GM18861 (cell line): ENCODE data around the gene NXNL1.
"Not testable (repeated sequence)": the region's sequence is repeated elsewhere in the genome, so short reads cannot be mapped to it uniquely, and the experiment has no call there.

ENCODE experiments used
- ATAC-seq: cut with Tn5 transposase; IDR thresholded peaks from one replicate; pipeline ENCODE4 v1.9.1; 2021; ENCODE audit not compliant: unreplicated experiment

NXNL1 gene

DNA sequence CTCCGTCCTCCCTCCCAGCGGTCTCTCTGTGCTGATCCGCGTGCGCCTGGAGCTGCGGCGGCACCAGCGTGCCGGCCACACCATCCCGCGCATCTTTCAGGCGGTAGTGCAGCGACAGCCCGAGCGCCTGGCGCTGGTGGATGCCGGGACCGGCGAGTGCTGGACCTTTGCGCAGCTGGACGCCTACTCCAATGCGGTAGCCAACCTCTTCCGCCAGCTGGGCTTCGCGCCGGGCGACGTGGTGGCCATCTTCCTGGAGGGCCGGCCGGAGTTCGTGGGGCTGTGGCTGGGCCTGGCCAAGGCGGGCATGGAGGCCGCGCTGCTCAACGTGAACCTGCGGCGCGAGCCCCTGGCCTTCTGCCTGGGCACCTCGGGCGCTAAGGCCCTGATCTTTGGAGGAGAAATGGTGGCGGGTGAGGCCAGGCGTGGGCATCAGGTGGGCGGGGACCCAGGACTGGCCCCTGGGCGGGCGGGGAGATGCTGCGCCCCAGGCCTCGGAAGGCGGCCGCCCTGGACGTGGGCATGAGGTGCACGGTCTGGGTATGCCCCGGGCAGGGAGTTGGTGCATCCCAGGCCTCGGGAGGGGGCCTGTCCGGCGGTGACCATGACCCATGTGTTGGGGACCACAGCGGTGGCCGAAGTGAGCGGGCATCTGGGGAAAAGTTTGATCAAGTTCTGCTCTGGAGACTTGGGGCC lies 26.0 kb upstream of the NXNL1 start:
- ATAC-seq: no peak

DNA sequence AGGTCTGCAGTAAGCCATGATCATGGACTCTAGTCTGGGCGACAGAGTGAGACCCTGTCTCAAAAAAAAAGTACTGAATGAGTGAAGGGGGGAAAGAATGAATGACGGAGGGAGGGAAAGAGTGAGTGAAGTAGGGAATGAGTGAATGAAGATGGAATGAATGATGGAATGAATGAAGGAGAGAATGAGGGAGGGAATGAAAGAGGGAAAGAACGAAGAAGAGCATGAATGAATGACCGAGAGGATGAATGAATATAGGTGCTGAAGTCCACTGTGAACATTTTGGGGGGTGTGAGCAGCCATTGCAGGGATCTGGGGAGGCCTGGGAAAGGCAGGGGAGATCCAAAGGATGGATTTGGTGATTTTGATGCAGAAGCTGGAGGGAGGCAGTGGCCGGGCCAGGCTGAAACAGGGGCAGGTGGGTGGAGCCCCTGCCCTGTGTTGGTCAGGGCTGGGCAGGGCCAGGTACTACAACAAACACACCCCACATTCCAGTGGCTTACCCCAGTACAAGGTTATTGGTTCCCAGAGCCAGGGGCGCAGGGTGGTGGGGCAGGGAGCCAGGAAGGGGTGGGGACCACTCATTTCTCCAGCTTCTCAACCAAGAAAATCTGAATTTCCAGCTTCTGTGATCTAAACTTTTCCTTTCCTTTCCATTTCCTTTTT lies 23.9 kb upstream of the NXNL1 start:
- ATAC-seq: no peak

DNA sequence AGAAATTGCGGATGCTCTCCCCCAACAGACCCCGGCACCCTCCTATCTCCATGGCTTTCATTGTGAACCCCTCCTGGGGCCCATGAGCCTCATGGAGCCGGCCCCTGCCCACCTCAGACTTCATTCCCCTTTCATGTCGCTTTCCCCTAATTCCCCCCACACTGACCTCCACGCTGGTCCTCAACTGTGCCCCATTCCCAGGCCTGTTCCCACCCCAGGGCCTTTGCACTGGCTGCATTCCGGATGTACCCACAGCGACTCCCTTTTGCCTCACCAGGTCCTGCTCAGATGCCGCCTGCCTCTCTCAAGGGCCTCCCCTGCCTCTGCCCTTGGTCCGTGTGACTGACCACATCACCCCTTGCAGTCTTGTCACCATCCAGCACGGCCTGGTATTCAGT lies 22.9 kb upstream of the NXNL1 start:
- ATAC-seq: no peak

DNA sequence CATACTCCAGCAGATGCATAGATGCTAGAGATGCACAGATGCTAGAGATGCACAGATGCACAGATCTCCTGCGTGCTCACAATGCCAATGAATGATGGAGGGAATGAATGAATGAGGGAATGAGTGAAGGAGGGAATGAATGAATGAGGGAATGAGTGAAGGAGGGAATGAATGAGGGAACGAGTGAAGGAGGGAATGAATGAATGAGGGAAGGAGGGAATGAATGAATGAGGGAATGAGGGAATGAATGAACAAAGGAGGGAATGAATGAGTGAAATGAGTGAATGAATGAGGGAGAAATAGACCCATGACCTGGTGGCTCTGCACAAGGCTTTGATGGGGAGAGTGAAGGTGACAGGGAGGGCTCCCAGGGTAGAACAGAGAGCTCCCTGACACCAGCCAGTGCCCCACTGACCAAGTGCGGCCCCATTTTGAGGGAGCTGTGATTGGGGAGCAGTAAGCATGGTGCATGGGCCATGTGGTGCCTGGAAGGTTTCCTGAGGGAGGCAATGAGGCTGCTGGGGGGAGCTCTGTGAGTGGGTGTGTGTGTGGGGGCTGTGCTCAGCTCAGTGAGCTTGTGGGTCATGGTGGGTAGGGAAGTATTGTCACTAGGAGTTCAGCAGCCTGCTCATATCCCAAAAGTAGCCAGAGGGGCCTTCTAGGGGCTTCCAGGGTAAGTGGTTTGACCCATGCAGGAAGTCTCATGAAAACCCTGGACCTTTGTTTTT lies 22.3 kb upstream of the NXNL1 start:
- ATAC-seq: no peak

DNA sequence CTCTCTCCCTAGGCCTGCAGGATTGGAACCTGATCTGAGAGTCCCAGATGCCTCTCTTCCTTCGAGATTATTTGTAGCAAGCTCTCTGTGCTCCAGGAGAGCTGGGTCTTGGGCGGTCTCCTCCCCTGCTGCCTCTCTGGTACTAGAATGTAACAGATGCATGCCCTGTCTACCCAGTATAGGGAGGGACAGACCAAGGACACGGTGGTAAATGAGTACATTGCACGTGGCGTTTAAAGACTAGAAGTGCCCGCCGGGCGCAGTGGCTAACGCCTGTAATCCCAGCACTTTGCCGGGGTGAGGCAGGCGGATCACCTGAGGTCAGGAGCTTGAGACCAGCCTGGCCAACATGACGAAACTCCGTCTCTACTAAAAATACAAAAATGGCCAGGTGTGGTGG lies 21.3 kb upstream of the NXNL1 start:
- ATAC-seq: no peak

DNA sequence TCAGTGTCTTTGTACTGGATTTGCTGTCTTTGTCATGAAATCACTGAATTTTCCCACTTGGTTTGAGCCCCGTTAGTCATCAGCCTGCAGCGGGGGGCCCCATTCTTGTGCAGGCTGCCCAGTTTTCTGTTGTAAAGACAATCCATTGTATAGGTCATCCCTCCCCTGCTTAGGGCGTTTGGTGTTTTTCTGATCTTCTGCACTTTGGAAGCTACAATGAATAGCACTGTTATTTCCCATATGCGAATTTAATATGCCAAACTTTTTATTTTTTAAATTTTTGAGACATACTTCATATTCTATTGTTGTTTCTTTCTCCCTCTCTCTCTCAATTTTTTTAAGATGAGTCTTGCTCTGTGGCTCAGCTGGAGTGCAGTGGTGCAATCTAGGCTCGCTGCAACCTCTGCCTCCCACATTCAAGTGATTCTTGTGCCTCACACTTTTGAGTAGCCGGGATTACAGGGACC lies 18.6 kb upstream of the NXNL1 start:
- no peak for ATAC-seq

DNA sequence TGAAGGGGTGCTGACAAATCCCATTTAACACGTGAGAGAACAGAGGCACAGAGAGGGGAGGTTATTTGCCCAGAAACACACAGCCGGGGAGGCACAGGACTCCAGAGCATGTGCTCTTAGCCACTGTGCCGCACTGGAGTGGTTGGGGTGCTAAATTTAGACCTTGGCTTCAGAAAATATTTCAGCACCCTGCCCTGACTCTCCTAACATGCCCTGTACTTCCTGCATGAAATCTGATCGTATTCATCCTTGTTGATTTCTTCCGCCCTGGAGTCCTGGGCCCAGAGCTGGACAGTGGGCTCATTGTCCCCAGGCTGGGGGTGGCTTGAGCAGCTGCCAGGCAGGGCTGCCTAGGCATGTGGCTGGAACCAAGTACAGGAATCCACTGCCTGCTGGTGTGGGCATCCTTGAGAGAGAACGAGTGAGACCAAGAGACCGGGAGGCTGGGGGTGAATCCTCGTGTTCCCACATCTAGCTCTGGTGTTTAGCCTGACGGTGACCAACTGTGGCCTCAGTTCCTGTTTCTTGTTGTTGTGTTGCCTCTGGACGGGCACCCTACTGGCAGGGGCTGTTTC lies 14.9 kb upstream of the NXNL1 start:
- ATAC-seq: no peak

DNA sequence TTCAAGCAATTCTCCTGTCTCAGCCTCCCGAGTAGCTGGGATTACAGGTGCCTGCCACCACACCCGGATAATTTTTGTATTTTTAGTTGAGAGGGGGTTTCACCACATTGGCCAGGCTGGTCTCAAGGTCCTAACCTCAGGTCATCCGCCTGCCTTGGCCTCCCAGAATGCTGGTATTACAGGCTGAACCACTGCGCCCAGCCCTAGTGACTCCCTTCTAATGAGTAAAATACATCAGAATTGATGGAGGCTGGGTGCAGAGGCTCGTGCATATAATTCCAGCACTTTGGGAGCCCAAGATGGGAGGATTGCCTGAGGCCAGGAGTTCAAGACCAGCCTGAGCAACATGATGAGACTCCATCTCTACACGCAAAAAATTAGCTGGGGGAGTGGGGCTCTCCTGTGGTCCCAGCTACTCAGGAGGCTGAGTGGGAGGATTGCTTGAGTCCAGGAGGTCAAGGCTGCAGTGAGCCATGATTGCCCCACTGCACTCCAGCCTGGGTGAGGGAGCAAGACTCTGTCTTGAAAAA lies 14.3 kb upstream of the NXNL1 start:
- not testable (repeated sequence) for ATAC-seq

DNA sequence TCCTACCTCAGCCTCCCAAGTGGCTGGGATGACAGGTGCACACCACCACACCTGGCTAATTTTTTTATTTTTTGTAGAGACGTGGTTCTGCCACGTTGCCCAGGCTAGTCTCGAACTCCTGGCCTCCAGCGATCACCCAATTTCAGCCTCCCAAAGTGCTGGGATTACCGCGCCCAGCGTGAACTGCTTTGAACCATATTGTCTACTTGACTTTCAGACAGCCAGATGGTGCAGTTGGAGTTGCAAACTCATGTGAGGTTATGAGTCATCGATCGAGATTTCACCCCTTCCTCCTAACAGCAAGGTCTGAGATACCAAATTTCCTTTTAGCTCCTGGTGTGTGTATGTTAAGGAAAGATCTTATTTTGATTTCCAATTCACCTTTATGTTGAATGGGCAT lies 12.3 kb upstream of the NXNL1 start:
- ATAC-seq: no peak

DNA sequence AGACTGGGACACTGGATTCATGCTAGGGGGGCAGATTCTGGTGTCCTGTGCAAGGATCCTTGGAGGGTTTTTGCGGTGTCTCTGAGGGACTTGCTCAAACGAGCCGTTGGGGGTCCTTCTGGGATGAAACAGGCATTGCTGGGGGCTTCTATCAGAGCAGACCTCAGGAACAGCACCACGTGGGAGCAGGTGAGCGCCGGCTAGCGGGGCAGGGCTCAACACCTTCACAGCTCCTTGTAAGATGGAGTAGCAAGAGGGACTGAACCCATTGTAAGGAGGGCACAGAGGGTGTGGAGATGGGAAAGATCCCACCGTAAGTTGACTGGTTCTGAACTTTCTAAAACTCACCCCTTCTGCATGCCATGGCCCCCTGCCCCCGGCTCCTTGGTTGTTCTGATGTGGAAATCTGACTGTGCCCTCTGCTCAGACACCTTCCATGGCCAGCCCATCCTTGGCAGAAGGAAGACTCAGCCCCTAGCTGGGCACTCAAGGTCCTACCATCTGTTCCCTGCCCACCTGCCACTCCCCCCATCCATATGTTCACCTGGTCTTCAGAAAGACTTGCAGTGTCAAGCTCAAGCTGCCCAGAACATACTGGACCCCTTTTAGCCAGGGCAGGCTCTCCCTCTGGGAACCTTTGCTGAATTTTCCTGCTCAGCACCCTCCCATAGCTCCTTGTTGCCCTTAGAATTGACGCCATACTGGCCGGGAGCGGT lies 10.8 kb upstream of the NXNL1 start:
- no peak for ATAC-seq

DNA sequence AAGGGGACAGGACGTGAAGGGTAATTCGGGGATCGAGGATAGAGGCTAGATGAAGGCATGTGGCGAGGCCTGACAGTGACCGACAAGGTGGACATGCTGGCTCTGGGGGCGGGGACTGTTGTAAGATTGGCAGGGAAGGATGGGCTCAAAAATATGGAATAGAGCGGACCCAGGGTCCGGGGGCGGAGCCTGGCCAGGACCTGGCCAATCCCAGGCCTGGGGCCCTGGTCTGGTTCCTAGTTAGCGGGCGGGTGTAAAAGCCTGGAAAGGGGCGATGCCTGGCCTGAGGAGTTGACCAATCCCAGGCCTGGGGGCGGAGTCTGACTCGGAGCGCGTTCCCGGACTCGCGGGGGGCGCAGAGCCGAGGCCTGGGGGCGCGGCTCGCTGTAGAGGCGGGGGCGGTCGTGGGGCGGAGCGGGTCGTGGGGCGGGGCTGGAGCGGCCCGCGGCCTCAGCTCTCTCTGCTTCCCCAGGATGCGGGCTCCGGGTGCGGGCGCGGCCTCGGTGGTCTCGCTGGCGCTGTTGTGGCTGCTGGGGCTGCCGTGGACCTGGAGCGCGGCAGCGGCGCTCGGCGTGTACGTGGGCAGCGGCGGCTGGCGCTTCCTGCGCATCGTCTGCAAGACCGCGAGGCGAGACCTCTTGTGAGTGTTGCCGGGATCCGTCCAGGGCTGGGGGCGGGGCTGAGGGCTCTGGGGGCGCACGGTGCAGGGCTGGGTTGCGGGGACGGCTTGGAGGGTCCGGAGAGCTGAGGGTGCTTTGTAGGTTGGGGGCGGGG lies 9.5 kb upstream of the NXNL1 start, which contains the start of gene SLC27A1:
TSS of gene SLC27A1 (plus strand) at position 457 of the 774 bp plus-strand sequence. CDS start at position 474, 17 bp downstream.
- peak; percentile 65 for ATAC-seq

DNA sequence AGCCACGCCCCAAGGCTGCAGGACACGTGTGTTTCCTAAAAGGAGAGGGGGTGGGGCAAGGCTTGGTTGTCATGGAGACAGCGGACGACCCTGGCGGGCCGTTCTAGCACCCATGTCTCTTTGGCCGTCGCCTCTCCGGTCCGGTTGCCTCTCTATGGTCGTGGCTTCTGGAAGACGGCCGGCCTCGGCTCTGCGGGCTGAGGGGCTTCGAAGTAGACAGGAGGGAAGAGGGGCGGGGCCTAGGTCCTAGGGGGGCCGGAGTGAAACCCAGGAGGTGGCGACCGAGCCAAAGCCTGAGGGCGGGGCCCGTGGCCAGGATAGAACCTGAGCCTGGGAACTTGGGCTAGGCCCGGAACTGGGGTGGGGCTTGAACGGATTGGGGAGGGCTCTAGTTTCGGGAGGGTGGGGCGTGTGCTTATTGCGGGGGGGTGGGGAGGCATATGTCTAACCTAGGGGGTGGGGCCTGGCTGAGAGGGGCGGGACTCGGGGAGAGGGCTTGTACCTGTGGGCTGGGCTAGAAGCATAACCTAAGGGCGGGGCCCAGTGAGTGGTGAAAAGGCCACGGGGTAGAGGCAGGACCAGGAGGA lies 8.8 kb upstream of the NXNL1 start:
- peak; percentile 21 for ATAC-seq

DNA sequence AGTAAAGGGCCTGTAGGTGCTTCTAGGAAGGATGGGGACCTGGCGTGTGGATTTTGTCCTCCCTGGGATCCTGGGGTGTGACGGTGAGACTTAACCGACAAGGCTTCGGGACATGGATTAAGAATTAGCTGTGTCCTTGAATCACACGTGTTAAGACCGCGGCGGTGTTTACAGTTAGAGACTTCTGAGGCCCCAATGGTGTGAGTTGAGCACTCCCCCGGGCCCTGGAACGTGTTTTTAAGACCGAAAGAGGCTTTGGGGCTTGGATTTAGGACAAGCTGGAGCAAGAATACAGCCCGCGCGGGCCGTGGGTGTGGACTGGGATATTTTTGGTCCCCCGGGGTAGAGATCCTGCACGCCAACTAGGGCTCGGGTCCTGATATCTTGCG lies 8.4 kb upstream of the NXNL1 start:
- no peak for ATAC-seq

DNA sequence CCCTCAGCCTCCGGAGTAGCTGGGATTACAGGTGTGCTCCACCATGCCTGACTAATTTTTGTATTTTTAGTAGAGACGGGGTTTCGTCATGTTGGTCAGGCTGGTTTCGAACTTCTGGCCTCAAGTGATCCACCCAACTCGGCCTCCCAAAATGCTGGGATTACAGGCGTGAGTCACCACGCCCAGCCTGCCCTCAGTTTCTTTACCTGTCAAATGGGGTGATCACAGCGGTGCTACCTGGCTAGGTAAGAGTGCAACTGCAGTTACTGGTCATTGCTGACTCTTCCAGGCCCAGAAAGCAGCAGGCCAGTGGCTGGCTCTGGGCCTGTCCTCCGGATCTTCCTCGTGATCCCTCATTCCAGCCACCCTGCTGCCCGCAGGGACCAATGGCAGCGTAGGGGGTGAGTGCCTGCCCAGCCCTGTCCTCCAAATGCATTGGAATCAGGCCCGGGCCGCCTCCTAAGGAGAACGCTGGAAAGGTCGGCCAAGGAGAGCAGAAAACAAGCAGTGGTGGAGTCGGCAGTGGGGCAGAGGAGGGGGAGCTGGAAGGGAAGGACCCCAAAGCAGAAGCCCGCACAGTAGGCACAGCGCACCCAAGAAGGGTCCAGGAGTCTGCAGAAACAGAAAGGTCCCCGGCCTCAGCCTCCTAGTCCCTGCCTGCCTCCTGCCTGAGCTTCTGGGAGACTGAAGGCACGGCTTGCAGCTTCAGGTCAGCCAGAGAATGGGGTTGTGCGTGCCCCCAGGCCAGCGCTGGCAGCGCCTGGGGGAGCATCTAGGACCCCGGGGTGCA lies 7.8 kb upstream of the NXNL1 start:
- no peak for ATAC-seq

DNA sequence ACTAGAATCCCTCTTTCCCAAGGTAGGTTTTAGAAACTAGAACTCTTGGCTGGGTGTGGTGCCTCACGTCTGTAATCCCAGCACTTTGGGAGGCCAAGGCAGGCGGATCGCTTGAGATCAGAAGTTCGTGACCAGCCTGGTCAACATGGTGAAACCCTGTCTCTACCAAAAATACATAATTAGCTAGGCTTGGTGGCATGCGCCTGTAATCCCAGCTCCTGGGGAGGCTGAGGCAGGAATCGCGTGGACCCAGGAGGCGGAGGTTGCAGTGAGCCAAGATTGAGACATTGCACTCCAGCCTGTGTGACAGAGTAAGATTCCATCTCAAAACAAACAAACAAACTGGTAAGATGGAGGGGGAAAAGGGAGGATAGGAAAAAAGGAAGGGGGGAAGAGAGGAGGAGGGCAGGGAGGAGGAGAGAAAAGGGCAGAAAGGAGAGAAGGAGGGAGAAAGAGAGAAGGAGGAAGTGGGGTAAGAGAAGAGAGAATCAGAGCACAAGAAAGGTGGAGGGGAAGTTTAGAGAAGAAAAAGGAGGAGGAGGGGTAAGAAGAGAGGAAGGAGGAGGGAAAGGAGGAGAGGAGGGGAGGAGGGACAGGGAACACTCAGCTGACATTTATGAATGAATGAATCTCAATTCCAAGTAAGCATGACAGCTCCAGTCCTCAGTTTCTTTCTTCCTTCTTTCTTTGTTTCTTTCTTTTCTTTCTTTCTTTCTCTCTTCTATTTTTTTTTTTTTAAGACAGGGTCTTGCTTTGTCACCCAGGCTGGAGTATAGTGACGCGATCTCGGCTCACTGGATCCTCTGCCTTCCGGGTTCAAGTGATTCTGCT lies 7.0 kb upstream of the NXNL1 start:
- ATAC-seq: no peak

DNA sequence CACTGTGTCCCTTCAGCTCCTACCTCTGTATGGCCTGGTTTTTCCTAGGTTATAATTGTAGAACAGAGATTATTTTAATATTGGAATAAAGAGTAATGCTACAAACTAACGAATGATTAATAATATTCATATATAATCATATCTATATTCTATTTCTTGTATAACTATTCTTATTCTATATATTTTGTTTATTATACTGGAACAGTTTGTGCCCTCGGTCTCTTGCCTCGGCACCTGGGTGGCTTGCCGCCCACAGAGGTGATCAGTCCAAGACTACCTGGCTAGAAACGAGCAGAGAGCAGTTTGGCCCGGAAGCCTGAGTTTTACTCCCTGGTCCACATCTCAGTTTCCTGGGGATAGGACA lies 5.7 kb upstream of the NXNL1 start:
- no peak for ATAC-seq

DNA sequence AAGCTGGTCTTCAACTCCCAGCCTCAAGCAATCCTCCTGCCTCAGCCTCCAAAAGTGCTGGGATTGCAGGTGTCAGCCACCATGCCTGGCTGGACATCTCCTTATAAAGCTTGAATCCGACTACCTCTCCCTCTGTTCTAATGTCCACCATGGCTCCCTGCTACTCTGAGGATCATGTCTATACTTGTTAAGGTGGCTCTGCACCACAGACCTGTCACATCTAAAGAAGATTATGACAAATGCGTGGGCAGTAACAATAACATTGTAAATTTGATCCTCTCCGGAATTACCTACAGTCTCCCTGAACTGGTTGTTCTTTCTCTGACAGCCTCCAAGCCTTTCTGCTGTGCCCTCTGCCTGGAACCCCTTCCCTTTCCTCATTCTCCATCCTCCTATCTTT lies 1.8 kb downstream of the NXNL1 start:
- ATAC-seq: no peak

DNA sequence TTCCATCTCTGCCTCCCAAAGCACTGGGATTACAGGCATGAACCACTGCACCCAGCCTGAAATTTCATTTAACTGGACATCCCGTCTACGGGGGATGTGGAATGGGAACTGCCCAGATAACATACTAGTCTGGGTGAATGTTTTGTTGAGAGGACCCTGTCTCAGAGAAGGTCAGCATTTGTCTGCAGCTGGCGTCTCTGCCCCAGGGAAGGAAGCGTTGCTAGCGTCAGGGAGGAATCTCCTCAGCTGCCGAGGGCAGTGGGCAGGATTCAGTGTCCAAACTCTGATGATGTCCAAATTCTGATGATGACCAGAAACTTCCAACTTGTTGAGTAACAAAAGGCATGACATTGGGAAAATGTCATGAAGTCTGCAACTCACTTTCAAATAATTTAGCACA lies 3.1 kb downstream of the NXNL1 start:
- no peak for ATAC-seq
